ENCODE measurements around the gene SAMMSON.

Gene SAMMSON

GRCh38 chr3:69994919-69995318 is 4.6 kb upstream of the SAMMSON start:
- no peak for DNase-seq
- no peak for TF ChIP-seq GATA1 (IDR thresholded peaks at IDR 0.05; ENCODE audit: low read depth, low read length)
- no peak for TF ChIP-seq POLR2A (IDR thresholded peaks at IDR 0.05; ENCODE audit: low read length)

GRCh38 chr3:69997631-69998307 is 1.8 kb upstream of the SAMMSON start:
- DNase-seq, result no peak
- TF ChIP-seq GATA1 (IDR thresholded peaks at IDR 0.05; ENCODE audit: low read depth, low read length) (no peak), POLR2A (IDR thresholded peaks at IDR 0.05; ENCODE audit: low read length) (no peak)

- no peak for DNase-seq
- no peak for TF ChIP-seq POLR2A (IDR thresholded peaks at IDR 0.05; ENCODE audit: low read length)
- TF ChIP-seq GATA1 (IDR thresholded peaks at IDR 0.05; ENCODE audit: low read depth, low read length), result no peak
These were observed 784 bp upstream of the SAMMSON start for GRCh38 chr3:69998759-69999139.

- no peak for DNase-seq
- TF ChIP-seq GATA1 (IDR thresholded peaks at IDR 0.05; ENCODE audit: low read depth, low read length), result no peak
- no peak for TF ChIP-seq POLR2A (IDR thresholded peaks at IDR 0.05; ENCODE audit: low read length)
These were observed 486 bp downstream of the SAMMSON start for GRCh38 chr3:70000028-70000410.

- TF ChIP-seq GATA1 (IDR thresholded peaks at IDR 0.05; ENCODE audit: low read depth, low read length), result no peak
- no peak for TF ChIP-seq POLR2A (IDR thresholded peaks at IDR 0.05; ENCODE audit: low read length)
- no peak for DNase-seq
These were observed 1.1 kb downstream of the SAMMSON start for GRCh38 chr3:70000563-70001081.

- TF ChIP-seq POLR2A (IDR thresholded peaks at IDR 0.05; ENCODE audit: low read length) (no peak), GATA1 (IDR thresholded peaks at IDR 0.05; ENCODE audit: low read depth, low read length) (no peak)
- DNase-seq, result no peak
These were observed 3.6 kb downstream of the SAMMSON start for GRCh38 chr3:70003119-70003518.

GRCh38 chr3:70006089-70006488 is 6.6 kb downstream of the SAMMSON start:
- no peak for TF ChIP-seq GATA1 (IDR thresholded peaks at IDR 0.05; ENCODE audit: low read depth, low read length)
- no peak for TF ChIP-seq POLR2A (IDR thresholded peaks at IDR 0.05; ENCODE audit: low read length)
- no peak for DNase-seq

- TF ChIP-seq GATA1 (IDR thresholded peaks at IDR 0.05; ENCODE audit: low read depth, low read length) (no peak), POLR2A (IDR thresholded peaks at IDR 0.05; ENCODE audit: low read length) (no peak)
These were observed 10.8 kb downstream of the SAMMSON start for GRCh38 chr3:70010346-70010745.

GRCh38 chr3:70011582-70011981 is 12.0 kb downstream of the SAMMSON start:
- TF ChIP-seq POLR2A (IDR thresholded peaks at IDR 0.05; ENCODE audit: low read length), result no peak
- no peak for TF ChIP-seq GATA1 (IDR thresholded peaks at IDR 0.05; ENCODE audit: low read depth, low read length)
- DNase-seq, result no peak

More at GRCh38 chr3:70010346-70010745, 10.8 kb downstream of the SAMMSON start:
- DNase-seq, result no peak

GRCh38 chr3:70020906-70021660 is 21.6 kb downstream of the SAMMSON start:
- no peak for TF ChIP-seq GATA1 (IDR thresholded peaks at IDR 0.05; ENCODE audit: low read depth, low read length)
- TF ChIP-seq POLR2A (IDR thresholded peaks at IDR 0.05; ENCODE audit: low read length), result no peak
- no peak for DNase-seq

GRCh38 chr3:70028361-70028760 is 28.8 kb downstream of the SAMMSON start:
- DNase-seq, result no peak
- TF ChIP-seq GATA1 (IDR thresholded peaks at IDR 0.05; ENCODE audit: low read depth, low read length) (no peak), POLR2A (IDR thresholded peaks at IDR 0.05; ENCODE audit: low read length) (no peak)

GRCh38 chr3:70038693-70039092 is 39.2 kb downstream of the SAMMSON start:
- DNase-seq, result no peak
- TF ChIP-seq POLR2A (IDR thresholded peaks at IDR 0.05; ENCODE audit: low read length), result no peak
- no peak for TF ChIP-seq GATA1 (IDR thresholded peaks at IDR 0.05; ENCODE audit: low read depth, low read length)

GRCh38 chr3:70040386-70040785 is 40.9 kb downstream of the SAMMSON start:
- DNase-seq, result no peak
- TF ChIP-seq GATA1 (IDR thresholded peaks at IDR 0.05; ENCODE audit: low read depth, low read length) (no peak), POLR2A (IDR thresholded peaks at IDR 0.05; ENCODE audit: low read length) (no peak)

GRCh38 chr3:70042641-70043040 is 43.1 kb downstream of the SAMMSON start:
- TF ChIP-seq POLR2A (IDR thresholded peaks at IDR 0.05; ENCODE audit: low read length) (no peak), GATA1 (IDR thresholded peaks at IDR 0.05; ENCODE audit: low read depth, low read length) (no peak)
- DNase-seq, result no peak

GRCh38 chr3:70049761-70050160 is 50.2 kb downstream of the SAMMSON start:
- TF ChIP-seq POLR2A (IDR thresholded peaks at IDR 0.05; ENCODE audit: low read length) (no peak), GATA1 (IDR thresholded peaks at IDR 0.05; ENCODE audit: low read depth, low read length) (no peak)
- DNase-seq, result no peak
